Keratinocyte (primary cell): ENCODE results near the gene ALOX15. TPM values are rescaled to one million over a fixed set of nuclear protein-coding genes. Genes with fewer than 3 reads are reported as not detected.

Source experiments
- DNase-seq: peaks from one replicate; pipeline ENCODE4 v3.0.0-alpha.2; 2011; ENCODE audit warnings: low read depth, missing footprints, low spot score
- FAIRE-seq: peaks from 2 replicates; lab custom pipeline; 2011; peaks lifted over from hg19 to GRCh38; lab: Jason Lieb, UNC
- H2AFZ ChIP-seq: 2 replicates; pipeline ENCODE4 v1.6.0; 2012; ENCODE audit warnings: low read length, control low read depth, inconsistent platforms; ENCODE audit not compliant: control insufficient read depth
- H3K27ac ChIP-seq: 2 replicates; pipeline ENCODE4 v1.5.1; 2011; ENCODE audit warnings: low read length; ENCODE audit not compliant: control insufficient read depth, insufficient read depth
- H3K27me3 ChIP-seq: 3 replicates; pipeline ENCODE4 v1.6.0; 2011; ENCODE audit warnings: low read length; ENCODE audit not compliant: control insufficient read depth, insufficient read depth; ENCODE audit errors: extremely low read depth
- H3K36me3 ChIP-seq, 2 experiments: 2 replicates in 1 of 2; 3 replicates in 1 of 2; pipeline ENCODE4 v1.5.1; 2011; ENCODE audit warnings: low read length in 2 of 2, mild to moderate bottlenecking in 1 of 2; ENCODE audit not compliant: control insufficient read depth in 2 of 2, insufficient read depth in 2 of 2; ENCODE audit errors: extremely low read depth in 1 of 2
- H3K4me1 ChIP-seq: 3 replicates; pipeline ENCODE4 v1.5.1; 2011; ENCODE audit warnings: low read length; ENCODE audit not compliant: control insufficient read depth, insufficient read depth; ENCODE audit errors: extremely low read depth
- H3K4me2 ChIP-seq: 3 replicates; pipeline ENCODE4 v1.6.0; 2011; ENCODE audit warnings: low read depth, low read length; ENCODE audit not compliant: control insufficient read depth, insufficient read depth; ENCODE audit errors: extremely low read depth
- H3K4me3 ChIP-seq, 3 experiments: fragments of 200-600 bp in 1 of 3; sonication (generic) in 1 of 3; 2 replicates in 2 of 3; 3 replicates in 1 of 3; pipeline ENCODE4 v1.5.1; 2011 to 2016; ENCODE audit warnings: low read length in 3 of 3, mild to moderate bottlenecking in 3 of 3, control low read depth in 2 of 3, inconsistent platforms in 1 of 3, low read depth in 1 of 3, mixed read lengths in 1 of 3, mixed run types in 1 of 3, moderate library complexity in 1 of 3; ENCODE audit not compliant: control insufficient read depth in 2 of 3, insufficient read depth in 2 of 3; ENCODE audit errors: extremely low read depth in 1 of 3
- H3K79me2 ChIP-seq: 2 replicates; pipeline ENCODE4 v1.6.0; 2012; ENCODE audit warnings: low read length; ENCODE audit not compliant: control insufficient read depth, insufficient read depth
- H3K9ac ChIP-seq: 3 replicates; pipeline ENCODE4 v1.6.0; 2011; ENCODE audit warnings: low read length; ENCODE audit not compliant: control insufficient read depth, insufficient read depth; ENCODE audit errors: extremely low read depth
- H3K9me1 ChIP-seq: 3 replicates; pipeline ENCODE4 v1.6.0; 2011; ENCODE audit warnings: low read length; ENCODE audit not compliant: control insufficient read depth, insufficient read depth; ENCODE audit errors: extremely low read depth
- H3K9me3 ChIP-seq: 2 replicates; pipeline ENCODE4 v1.5.1; 2012; ENCODE audit warnings: low read depth, low read length; ENCODE audit not compliant: control insufficient read depth
- H4K20me1 ChIP-seq: 3 replicates; pipeline ENCODE4 v1.6.0; 2011; ENCODE audit warnings: low read length; ENCODE audit not compliant: control insufficient read depth, insufficient read depth; ENCODE audit errors: extremely low read depth
- EZH2 ChIP-seq: IDR thresholded peaks from one replicate; pipeline ENCODE4 v1.6.1; 2012; ENCODE audit warnings: inconsistent platforms, mild to moderate bottlenecking, low read length, moderate library complexity
- dilution Hi-C: fragments of 300-500 bp; cut with MboI; formaldehyde crosslinking; loops from one replicate; pipeline ENCODE4 v1.7.0; 2020; ENCODE audit warnings: low sequenced_read_pairs; ENCODE audit not compliant: extremely low pct_ligation_motif_present
- polyA plus RNA-seq, 5 experiments: library from polyadenylated mRNA; depleted of rRNA in 3 of 5; stranded (reverse) in 3 of 5; stranded (forward) in 1 of 5; unstranded in 1 of 5; fragments of >200 nt; gene quantifications; 1 replicate in 1 of 5; 2 replicates in 3 of 5; 3 replicates in 1 of 5; pipeline versions ENCODE4 v1.2.1 to v1.2.3, GENCODE V29; 2011 to 2012; ENCODE audit warnings: missing spikeins in 2 of 5, low read depth in 1 of 5, low replicate concordance in 1 of 5
- small RNA-seq, 3 experiments: library from RNA; depleted of rRNA; stranded (forward); fragments of <200 nt; gene quantifications; one replicate each; pipeline ENCODE3, GENCODE V24; 2012; ENCODE audit warnings: low read depth in 3 of 3, low replicate concordance in 1 of 3; ENCODE audit not compliant: insufficient read length in 3 of 3
- TF ChIP-seq, protein P1 (sequence below), 3 experiments: IDR thresholded peaks in 1 of 3; conservative IDR thresholded peaks in 1 of 3; optimal IDR thresholded peaks in 1 of 3; 2 replicates in 2 of 3; 3 replicates in 1 of 3; pipeline versions ENCODE3 to v1.5.1; 2011; ENCODE audit warnings: low read length in 3 of 3, mild to moderate bottlenecking in 3 of 3, moderate library complexity in 2 of 3, control low read depth in 1 of 3, inconsistent platforms in 1 of 3; ENCODE audit not compliant: insufficient read depth in 2 of 3; ENCODE audit errors: extremely low read depth in 1 of 3

ALOX15 gene
- polyA plus RNA-seq, 1 donor (not counting 4 experiments of a cell fraction or from before 2014, with no cell fraction given), result 0.04 TPM

GRCh38 chr17:4582691-4583090 lies 58.8 kb downstream of the ALOX15 start:
- no peak overlapping the region for H3K27ac ChIP-seq
- no peak overlapping the region for H3K4me3 ChIP-seq
- no peak overlapping the region for H2AFZ ChIP-seq
- TF ChIP-seq, protein P1, sequence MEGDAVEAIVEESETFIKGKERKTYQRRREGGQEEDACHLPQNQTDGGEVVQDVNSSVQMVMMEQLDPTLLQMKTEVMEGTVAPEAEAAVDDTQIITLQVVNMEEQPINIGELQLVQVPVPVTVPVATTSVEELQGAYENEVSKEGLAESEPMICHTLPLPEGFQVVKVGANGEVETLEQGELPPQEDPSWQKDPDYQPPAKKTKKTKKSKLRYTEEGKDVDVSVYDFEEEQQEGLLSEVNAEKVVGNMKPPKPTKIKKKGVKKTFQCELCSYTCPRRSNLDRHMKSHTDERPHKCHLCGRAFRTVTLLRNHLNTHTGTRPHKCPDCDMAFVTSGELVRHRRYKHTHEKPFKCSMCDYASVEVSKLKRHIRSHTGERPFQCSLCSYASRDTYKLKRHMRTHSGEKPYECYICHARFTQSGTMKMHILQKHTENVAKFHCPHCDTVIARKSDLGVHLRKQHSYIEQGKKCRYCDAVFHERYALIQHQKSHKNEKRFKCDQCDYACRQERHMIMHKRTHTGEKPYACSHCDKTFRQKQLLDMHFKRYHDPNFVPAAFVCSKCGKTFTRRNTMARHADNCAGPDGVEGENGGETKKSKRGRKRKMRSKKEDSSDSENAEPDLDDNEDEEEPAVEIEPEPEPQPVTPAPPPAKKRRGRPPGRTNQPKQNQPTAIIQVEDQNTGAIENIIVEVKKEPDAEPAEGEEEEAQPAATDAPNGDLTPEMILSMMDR (optimal IDR thresholded peaks at IDR 0.05 in 1 of 3, IDR thresholded peaks at IDR 0.05 in 1 of 3, conservative IDR thresholded peaks at IDR 0.05 in 1 of 3; ENCODE audit: extremely low read depth in 1 of 3, insufficient read depth in 2 of 3, low read length in 3 of 3), result no peak
- no peak for TF ChIP-seq EZH2
- H3K79me2 ChIP-seq, result no peaks in the 10 kb centered on the region
- DNase-seq (no peak), FAIRE-seq (no peak)
- peaks cover 14% of the 10 kb centered on the region for H3K4me1 ChIP-seq
- H3K36me3 ChIP-seq, result no peaks in the 10 kb centered on the region
- no peak overlapping the region for H3K4me2 ChIP-seq
- no peaks in the 10 kb centered on the region for H3K9me3 ChIP-seq
- H4K20me1 ChIP-seq, result no peaks in the 10 kb centered on the region
- dilution Hi-C loops, result no loop called here
- H3K27me3 ChIP-seq, result peaks cover 56% of the 10 kb centered on the region
- H3K9me1 ChIP-seq, result peaks cover 2% of the 10 kb centered on the region
- no peak overlapping the region for H3K9ac ChIP-seq

DNA sequence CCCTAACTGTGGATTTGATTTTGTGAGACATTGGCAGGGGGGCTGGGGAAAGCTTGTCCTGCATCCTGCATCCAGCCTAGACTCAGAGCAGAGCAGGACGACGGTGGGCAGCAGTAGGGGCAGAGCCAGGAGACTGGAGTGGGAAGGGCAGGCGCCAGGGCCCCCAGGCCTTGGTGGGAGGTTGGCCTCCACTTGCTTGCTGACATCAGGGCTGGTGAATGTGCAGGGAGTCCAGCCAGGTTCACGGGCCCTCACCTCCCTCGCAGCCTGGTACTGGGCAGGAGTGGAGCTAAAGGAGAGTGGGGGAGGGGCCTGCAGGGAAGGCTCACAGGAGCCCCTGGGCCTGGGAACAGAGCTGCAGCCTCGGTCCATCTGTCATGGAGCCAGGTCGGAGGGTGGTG lies 59.4 kb downstream of the ALOX15 start:
- Histone ChIP-seq H3K9me1 (peaks cover 2% of the 10 kb centered on the region), H3K27ac (no peak overlapping the region), H3K36me3 (no peaks in the 10 kb centered on the region), H3K79me2 (no peaks in the 10 kb centered on the region), H3K27me3 (peaks cover 56% of the 10 kb centered on the region), H3K4me1 (peaks cover 14% of the 10 kb centered on the region), H3K4me3 (no peak overlapping the region), H3K9ac (no peak overlapping the region), H2AFZ (no peak overlapping the region), H3K4me2 (no peak overlapping the region), H4K20me1 (no peaks in the 10 kb centered on the region), H3K9me3 (no peaks in the 10 kb centered on the region)
- DNase-seq (no peak), FAIRE-seq (no peak)
- dilution Hi-C loops, result no loop called here
- no peak for TF ChIP-seq EZH2
- TF ChIP-seq, protein P1 (optimal IDR thresholded peaks at IDR 0.05 in 1 of 3, IDR thresholded peaks at IDR 0.05 in 1 of 3, conservative IDR thresholded peaks at IDR 0.05 in 1 of 3; ENCODE audit: extremely low read depth in 1 of 3, insufficient read depth in 2 of 3, low read length in 3 of 3), result no peak

Small RNA genes within 50 kb of the gene (small RNA-seq; reads per million reads assigned to genes)
- 0 reads per million in 3 experiments for gene RNU6-955P

Other genes with a start within 250 kb of the ALOX15 start
- gene SPNS3, start 207.7 kb downstream of the ALOX15 start, polyA plus RNA-seq, result not detected in 3 replicates
- 0.04 to 0.33 TPM (median 0.10 TPM) in 3 replicates for gene SPNS2, start 142.8 kb downstream of the ALOX15 start, polyA plus RNA-seq
- 20.0 to 39.8 TPM (median 20.5 TPM) in 3 replicates for gene MYBBP1A, start 86.3 kb downstream of the ALOX15 start, polyA plus RNA-seq
- gene GGT6, start 81.1 kb downstream of the ALOX15 start, polyA plus RNA-seq, result 0.69 to 1.4 TPM (median 0.93 TPM) in 3 replicates
- not detected in 3 replicates for gene SMTNL2, start 57.1 kb downstream of the ALOX15 start, polyA plus RNA-seq
- 5.7 to 19.7 TPM (median 8.9 TPM) in 3 replicates for gene PELP1, start 62.5 kb upstream of the ALOX15 start, polyA plus RNA-seq
- 7.5 to 12.8 TPM (median 11.5 TPM) in 3 replicates for gene ARRB2, start 69.0 kb upstream of the ALOX15 start, polyA plus RNA-seq
- 36.9 to 41.5 TPM (median 39.6 TPM) in 3 replicates for gene MED11, start 89.8 kb upstream of the ALOX15 start, polyA plus RNA-seq
- gene ZMYND15, start 98.2 kb upstream of the ALOX15 start, polyA plus RNA-seq, result 0.14 to 0.31 TPM (median 0.25 TPM) in 3 replicates
- 12.8 to 15.8 TPM (median 15.7 TPM) in 3 replicates for gene CXCL16, start 98.2 kb upstream of the ALOX15 start, polyA plus RNA-seq
- not detected in 3 replicates for gene TM4SF5, start 130.2 kb upstream of the ALOX15 start, polyA plus RNA-seq
- gene VMO1, start 144.7 kb upstream of the ALOX15 start, polyA plus RNA-seq, result 0.14 to 0.42 TPM in 2 of 3 replicates, not detected in the other
- gene GLTPD2, start 147.3 kb upstream of the ALOX15 start, polyA plus RNA-seq, result not detected in 3 replicates
- 191 to 245 TPM (median 225 TPM) in 3 replicates for gene PSMB6, start 154.5 kb upstream of the ALOX15 start, polyA plus RNA-seq
- 27.9 to 48.6 TPM (median 33.3 TPM) in 3 replicates for gene PLD2, start 165.5 kb upstream of the ALOX15 start, polyA plus RNA-seq
- gene MINK1, start 191.7 kb upstream of the ALOX15 start, polyA plus RNA-seq, result 82.8 to 101 TPM (median 93.7 TPM) in 3 replicates